ENCODE data around the gene ZFHX2. TPM values are rescaled to one million over a fixed set of nuclear protein-coding genes. Genes with fewer than 3 reads are reported as not detected.

ZFHX2 gene
- total RNA-seq, 1 donor from 2014 or later, result 0.81 TPM

DNA sequence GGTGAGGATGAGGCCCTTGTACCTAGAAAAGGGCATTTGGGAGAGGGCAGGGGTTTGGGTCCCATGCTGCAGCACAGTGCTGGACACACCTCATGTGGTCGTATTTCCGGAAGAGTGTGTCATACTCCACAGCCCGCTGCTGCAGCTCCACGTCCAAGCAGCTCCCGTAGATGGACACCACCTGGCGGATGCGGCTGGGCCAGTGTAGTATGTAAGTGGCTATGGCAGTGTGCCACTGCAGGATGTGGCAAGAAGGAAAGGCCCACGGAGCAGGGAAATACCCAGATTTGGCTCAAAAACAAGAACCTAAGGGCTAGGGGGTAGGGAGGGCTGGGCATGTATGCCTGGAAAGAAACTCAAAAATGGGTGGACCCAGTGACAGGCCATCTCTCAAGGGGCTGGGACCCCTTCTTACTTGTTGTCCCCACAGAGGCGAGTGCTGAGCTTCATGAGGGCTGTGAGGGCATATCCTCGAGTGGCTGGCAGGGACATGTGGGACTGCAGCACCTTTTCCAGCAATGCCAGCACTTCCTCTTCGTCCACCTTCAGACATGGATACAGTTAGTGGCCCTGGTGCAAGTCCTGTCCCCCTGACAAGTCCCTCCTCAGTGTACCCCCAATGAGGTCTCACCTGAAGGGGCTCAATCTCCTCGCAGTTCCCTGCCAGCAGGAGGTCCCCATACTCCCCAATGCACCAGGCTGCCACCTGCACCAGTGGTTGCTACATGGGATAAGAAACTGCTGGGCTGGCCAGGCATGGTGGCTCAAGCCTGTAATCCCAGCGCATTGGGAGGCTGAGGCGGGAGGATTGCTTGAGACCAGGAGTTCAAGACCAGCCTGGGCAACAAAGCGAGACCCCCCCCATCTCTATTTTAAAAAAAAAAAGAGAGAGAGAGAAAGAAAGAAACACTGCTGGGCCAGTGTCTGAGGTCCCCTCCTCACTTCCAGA, 10.6 kb upstream of the ZFHX2 start:
- ATAC-seq (no peak), DNase-seq (ENCODE audit: low spot score) (no peak)

DNA sequence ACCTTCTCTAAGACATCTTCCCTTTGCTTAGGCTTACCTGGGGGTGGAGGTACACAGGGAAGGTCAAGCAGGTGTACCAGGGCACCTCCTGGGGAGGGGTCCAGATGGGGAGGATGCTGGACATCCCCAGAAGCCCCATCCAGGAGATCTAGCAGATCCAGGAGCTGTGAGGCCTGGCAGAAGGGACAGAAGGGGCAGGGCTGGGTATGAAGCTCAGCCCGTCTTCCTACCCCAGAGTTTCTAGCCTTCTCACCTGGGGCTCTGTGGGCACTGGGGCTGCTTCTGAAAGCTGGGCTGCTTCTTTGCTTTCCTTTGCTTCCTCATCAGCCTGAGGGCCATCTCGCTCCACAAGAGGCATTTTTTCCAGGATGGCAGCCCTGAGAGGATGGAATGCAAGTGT, 9.7 kb upstream of the ZFHX2 start:
- no peak for ATAC-seq
- no peak for DNase-seq (ENCODE audit: low spot score)

DNA sequence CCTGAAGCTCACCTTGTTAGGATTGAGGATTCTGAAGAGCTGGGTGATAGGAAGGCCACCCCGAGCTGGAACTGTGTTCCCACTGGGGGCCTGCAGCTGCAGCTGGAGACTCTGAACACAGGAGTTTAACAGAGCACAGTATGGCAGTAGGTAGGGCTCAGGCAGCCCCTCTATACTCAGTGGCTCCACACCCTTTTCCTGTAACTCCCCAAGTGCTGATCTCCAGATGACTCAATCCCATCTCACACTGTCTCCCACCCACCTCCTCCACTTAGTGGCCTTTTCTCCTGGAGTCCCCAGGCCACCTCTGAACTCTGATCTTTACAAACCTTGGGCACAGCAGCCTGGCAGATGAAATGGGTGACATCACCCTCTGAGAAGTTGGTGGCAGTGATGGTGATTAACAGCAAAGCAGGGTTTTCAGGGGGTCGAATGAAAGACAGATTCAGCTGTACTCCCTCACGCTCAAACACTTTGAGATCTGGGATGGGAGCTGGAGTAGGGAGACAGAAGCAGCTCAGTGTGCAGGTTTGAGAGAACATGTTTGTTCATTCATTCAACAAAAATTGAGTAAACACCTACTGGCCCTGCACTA, 8.5 kb upstream of the ZFHX2 start:
- DNase-seq (ENCODE audit: low spot score) (no peak), ATAC-seq (no peak)

DNA sequence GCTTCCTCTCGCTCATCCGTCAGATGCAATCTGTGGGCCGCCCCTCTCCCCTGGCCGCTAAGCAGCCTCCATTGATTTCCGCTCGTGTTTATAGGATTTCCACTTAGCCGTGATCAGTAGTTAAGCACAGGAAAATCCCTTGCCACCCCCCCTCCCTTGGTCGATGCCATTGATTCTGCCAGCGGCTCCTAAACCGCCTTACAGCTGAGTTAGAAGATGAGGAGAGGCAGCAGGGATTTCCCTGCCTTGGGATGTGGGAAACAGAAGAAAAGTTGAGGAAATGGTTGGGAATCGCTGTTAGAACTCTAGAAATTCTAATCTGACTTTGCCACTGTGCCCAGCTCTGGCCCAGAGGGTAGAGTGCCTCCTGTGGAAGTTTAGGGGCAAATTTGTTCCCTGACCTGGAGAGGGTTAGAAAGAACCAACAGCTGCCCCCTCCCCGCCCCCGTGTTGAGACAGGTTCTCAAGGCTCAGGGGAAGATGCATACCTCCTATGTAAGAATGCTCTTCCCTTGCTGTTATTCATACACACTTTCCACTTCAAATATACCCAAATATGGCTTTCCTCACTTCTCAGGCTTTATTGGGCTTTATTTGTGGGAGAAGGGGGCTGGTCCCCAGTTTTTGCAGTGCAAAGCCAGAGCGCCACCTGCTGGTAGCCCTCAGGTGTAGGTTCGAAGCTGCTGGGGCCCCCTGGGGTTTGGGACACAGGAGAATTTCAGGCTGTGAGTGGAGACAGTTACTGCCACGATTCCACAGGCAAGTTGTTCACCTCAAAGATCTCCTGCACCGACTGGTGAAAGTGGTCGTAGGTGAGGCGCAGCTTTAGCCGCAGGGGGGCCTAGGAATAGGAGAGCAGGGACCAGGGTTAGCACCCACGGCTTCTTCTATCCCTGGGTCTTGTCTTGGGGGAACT, 7.7 kb upstream of the ZFHX2 start:
- DNase-seq (ENCODE audit: low spot score) (no peak), ATAC-seq (no peak)

DNA sequence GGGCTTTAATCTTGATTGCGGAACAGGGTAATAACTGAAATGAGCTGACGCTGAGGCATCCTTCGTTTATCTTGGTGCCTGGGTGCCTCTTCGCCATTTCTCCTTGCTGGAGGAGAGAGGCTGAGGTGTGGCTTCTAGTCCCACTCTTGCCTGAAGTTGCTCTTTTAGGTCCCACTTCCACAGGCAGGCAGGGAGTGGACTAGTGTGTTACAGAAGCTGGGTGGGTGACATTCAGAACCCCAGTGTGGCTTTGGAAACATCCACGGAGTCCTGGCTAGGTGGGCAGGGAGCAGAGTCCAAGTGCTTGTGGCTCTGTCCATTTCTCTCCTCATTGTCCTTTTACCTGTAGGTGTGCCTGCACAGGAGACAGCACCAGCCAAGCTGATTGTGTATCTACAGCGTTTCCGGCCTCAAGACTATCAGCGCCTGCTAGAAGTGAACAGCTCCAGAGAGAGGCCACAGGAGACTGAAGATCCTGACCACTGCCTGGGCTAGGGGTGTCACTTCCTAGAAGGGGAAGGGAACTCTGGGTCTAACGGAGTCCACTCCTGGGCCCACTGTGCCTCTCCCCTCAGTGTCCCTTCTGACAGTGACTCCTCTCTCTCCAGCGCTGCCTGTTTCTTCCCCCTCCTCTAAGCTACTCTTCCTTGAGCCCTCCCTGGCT, 6.9 kb upstream of the ZFHX2 start:
- DNase-seq (ENCODE audit: low spot score), result no peak
- ATAC-seq, result no peak

DNA sequence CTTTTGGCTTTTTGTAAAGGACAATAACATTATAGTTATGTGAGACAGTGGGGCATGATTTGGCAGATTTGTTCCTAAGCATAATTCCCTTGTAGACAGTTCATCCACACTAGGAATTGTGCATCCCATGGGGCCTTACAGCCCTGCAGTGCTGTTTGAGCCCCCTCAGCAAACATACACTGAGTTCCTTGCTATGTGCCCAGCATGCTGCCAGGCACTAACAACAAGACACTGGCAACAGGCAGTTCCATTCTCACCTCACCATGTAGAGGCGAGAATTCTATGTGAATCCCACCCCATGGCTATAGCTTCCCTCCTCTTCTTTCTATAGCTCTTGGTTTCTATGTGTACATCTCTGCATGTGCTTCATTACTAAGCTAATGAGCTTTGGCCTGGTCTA, 6.4 kb upstream of the ZFHX2 start:
- ATAC-seq, result no peak
- DNase-seq (ENCODE audit: low spot score), result no peak

DNA sequence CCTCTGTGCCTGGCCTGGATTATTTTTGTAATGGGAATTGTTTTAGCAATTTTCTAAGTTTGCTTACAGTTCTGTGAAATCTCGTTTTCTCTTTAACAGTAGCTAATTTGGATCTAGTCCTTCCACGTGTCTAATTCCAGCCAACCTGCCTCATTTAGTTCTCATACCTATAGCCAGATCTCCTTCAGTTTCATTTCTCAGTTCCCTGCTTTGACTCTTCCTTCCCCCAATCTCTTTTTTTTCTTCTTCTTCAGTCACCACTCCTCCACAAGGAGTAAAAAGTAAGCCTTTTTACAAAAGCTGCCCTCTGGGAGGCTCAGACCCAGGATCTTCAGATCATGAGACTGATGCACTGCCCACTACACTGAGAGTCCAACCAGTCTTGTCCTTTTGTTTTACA, 6.0 kb upstream of the ZFHX2 start:
- no peak for DNase-seq (ENCODE audit: low spot score)
- ATAC-seq, result no peak

DNA sequence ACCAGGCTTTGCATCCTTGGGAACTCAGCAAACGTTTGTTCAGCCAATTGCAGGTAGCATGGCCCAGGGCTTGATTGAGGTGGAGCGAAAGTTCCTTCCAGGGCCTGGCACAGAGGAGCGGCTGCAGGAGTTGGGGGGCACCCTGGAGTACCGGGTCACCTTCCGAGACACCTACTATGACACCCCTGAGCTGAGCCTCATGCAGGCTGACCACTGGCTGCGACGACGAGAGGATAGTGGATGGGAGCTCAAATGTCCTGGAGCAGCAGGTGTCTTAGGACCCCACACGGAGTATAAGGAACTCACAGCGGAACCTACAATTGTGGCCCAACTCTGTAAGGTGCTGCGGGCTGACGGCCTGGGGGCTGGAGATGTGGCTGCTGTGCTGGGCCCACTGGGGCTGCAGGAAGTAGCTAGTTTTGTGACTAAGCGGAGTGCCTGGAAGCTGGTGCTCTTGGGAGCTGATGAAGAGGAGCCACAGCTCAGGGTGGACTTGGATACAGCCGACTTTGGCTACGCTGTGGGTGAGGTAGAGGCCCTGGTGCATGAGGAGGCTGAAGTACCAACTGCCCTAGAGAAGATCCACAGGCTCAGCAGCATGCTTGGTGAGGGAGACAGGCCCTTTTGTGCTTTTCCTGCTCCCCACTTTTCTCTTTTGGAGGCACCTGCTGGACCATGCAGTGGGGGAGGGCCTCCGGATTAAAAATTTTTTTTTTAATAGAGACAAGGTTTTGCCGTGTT, 5.3 kb upstream of the ZFHX2 start:
- DNase-seq (ENCODE audit: low spot score), result no peak
- no peak for ATAC-seq

DNA sequence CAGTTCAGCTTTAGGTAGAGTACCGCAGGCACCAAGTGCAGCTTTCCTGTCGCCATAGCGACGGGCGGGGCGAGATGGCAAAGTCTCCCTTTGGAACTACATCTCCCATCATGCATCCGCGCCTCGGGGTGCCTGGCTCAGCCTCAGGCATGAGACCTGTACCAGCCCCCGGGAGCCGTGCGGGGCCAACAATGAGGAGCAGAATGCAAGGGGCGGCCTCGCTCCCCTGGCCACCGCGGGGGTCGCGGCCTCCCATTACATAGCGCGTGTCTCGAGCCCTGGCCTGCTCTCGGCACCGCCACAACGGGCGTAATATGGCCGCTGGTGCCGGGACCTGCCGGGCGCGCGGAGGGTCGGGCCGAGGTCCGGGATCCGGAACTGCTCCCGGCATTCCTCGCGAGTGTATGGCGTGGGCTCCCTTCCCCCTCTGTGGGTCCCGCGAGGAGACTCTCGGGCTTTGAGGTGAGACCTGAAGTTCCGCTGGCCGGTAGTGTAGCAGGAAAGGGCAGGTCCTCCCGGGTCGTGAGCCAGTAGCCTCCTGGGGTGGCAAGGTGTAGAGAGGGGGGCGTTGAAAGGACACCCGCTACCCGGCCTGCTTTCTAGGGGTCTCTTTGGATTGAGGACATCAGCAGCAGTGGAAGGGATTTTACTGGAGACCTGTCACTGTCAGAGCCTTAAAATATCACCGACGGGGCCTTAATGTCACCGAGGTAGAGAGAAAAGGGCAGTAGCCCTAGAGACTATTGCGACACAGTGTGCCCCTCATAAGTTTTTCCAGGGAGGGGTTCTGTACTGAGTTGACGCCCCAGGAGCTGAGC, 4.5 kb upstream of the ZFHX2 start, which contains the start of gene THTPA:
Gene THTPA, plus strand, starts transcription at position 390 of the 818 bp plus-strand sequence. CDS start 487 bp downstream, outside the sequence.
- peak; percentile 96 for DNase-seq (ENCODE audit: low spot score)
- ATAC-seq, result peak; percentile 89

DNA sequence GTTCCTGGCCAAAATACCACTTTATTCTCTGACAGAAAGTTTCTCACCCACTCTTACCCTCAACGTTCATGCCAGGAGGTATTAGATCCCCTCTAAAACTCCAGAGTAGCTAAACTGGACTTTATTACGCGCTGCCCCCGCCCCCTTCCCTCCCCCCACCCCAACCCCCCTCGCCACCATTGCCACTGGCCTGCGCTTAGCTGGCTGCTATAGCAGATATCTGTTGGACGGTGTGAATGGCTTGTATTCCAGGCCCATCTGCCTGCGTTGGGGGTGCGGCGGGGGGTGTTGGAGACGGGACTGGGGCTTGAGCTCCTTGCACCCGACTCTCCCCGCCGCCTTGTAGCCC, 3.9 kb upstream of the ZFHX2 start:
- ATAC-seq, result no peak
- DNase-seq (ENCODE audit: low spot score), result no peak

DNA sequence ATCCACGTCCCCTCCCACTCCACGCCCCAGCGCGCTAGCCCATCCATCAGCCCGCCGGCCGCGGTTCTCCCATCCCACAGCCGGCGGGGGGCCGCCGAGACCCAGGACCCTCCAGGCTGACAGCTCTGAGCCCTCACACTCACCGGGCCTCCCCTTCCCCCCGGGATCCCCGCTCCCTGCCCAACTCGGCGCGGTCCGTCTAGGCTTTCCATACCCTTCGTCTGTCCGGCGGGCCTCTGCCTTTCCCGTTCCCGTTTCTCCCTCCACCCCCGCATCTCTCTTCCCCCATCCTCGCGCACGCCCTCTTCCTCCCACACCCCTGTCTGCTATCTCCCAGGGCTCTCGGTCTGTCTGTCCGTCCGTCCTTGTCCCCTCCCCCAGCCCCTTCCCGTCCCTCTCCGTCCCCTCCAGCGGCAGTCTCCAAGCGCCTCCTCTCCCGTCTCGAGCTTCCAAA, 726 bp downstream of the ZFHX2 start:
- DNase-seq (ENCODE audit: low spot score) (no peak), ATAC-seq (peak; percentile 3)

DNA sequence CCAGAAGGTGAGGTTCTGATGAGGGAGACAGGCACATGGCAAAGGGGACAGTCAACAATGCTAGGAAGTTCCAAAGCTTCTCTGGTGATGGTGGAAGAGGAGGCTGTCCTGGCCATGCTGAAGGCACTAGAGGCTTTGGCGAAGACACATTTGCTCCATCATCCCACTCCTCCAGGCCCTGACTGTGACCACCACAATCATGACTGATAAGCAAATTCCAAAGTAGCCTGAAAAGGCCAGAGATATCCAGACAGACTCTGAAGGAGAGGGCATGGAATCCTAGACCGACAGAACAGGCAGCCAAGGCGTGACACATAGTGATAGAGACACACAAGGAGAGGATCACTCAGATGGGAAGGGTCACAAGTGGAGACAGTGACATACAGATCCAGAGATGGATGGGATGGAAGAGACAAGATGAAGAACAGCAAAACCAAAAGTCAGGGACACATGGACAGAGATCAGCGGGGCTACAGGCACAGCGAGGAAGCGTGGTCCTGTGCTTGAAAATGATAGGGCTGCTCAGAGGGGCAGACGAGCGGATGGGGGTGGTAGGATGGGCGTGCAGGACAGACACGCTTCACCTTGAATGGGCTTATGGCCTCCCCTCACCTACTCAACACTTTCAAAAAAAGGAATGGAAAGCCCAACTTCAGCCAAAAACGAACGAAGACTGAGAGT, 1.3 kb downstream of the ZFHX2 start:
- ATAC-seq (no peak), DNase-seq (ENCODE audit: low spot score) (no peak)

DNA sequence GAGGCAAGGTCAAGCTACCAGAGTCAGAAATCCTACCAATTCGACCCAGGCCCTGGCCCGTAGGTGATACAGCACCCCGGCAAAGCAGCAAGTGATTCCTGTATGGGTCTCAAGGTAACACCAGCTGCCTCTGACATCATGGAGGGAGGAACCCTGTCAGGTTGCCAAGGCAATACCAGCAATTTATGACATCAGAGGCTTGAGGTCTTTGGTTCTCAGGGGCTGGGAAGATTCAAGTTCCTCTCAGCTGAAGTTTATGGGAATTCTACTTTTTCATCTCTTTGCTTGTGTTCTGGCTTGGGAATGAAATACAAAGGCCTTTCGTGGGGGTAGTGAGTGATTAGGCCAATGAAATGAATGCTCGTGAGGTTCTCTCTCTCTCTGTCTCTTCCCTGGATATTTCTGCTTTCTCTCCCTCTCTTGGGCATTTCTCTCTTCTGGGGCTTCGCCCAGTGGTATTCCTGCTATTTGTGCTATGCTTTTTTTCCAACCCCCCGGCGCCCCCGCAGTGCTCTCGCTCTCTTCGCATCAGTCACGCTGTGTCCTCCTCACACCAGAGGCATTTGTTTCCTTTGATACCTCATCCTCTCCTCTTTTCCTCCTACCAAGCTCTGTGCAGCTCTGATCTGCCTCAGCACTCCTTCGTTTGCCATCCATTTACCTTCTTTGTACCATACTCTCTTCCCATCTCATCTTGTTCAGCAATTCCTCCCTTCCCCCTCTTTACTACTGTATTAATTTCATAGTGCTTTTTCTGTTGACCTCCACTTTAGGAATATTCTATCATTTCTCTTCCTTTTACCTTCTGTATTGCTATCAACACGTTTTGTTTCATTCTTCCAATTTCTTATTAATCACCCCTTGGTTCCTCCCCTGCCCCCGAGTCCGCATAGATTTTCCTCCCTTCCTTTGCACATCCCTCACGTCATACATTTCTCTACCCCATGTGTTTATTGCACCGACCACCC, 2.9 kb downstream of the ZFHX2 start:
- DNase-seq (ENCODE audit: low spot score), result no peak

DNA sequence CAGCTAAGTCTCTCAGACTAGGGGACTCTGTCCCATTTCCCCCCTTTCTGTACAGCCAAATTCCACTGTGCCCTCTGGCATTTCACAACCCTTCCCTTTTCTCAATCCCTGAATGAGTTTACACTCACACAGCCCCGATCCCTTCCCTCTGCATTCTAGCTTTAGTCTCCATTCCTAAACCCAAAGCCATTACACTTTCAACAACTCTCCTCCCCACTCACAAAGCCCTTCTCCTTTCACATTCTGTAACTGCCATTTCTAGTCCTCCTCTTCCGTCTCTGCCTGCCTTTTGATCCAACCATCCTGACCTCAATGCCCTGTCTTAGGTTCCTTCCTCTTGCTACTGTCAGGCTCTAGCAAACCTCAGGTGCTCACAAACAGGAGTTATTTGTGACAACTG, 3.6 kb downstream of the ZFHX2 start:
- ATAC-seq (no peak), DNase-seq (ENCODE audit: low spot score) (no peak)

More for the DNA sequence above, 2.9 kb downstream of the ZFHX2 start:
- ATAC-seq, result no peak

DNA sequence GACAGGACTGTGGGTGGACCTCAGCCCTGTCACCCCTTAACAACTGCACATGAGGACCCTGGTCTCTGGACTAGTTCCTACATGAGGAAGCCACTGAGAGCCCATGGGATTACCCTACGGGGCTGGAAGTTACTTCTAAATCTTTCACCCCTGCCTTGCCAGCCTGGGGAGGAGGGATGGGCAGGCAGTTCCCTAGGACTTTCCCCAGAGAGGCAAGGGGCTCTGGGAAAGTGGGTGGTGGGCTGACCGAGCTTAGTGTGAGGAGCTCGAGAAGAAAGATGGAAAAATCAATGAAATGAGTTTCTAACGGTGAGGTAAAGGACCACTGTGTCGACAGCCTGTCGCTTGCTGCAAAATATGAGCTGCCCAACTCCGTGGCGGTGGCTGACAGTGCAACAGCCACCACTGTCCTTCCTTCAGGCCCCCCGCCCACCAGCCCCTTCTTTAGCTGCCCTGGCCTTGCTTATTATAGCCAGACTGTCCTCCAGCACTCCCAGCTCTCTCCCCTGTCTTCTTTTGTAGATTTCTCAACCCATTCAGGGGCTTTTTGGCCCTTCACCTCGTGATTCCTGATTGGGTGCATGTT, 5.0 kb downstream of the ZFHX2 start:
- DNase-seq (ENCODE audit: low spot score) (no peak), ATAC-seq (no peak)

DNA sequence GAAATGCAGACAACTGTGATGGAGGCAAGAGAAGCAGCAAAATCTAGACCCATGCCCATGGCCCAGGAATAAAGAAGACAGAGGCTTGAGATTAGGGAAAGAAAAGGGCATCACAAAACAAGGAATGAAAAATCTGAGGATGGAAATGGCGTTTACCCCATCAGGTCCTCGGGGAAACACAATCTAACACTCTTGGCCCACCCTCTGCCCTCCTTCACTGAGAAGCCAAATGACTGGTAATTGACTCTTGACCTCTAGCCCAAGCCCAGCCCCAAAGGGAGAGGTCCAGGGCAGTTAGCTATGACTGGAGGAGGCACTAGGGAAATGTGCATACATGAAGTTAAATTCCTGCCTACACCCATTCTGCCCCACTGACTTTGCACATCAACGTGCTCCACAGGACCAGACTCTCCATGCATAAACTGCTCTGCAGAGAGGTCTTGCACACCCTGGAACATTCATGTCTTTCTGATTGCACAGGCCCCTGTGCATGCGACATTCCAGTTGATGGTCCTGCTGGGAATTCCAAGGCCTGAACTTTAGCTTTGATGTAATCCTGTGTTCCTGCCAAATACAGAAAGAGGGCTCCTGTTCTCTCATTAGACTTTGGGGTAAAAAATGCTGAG, 5.7 kb downstream of the ZFHX2 start:
- ATAC-seq (no peak), DNase-seq (ENCODE audit: low spot score) (no peak)
